HG02678 (cell line): ENCODE data around the gene TET1.
A peak's percentile ranks its signal among the peaks of the same experiment; 100 is the strongest.
"Not testable (repeated sequence)": the region's sequence is repeated elsewhere in the genome, so short reads cannot be mapped to it uniquely, and the experiment has no call there.

ENCODE experiments used
- ATAC-seq: cut with Tn5 transposase; IDR thresholded peaks from one replicate; pipeline ENCODE4 v1.9.1; 2021; ENCODE audit warnings: mild to moderate bottlenecking, moderate library complexity; ENCODE audit not compliant: unreplicated experiment

The TET1 gene

DNA sequence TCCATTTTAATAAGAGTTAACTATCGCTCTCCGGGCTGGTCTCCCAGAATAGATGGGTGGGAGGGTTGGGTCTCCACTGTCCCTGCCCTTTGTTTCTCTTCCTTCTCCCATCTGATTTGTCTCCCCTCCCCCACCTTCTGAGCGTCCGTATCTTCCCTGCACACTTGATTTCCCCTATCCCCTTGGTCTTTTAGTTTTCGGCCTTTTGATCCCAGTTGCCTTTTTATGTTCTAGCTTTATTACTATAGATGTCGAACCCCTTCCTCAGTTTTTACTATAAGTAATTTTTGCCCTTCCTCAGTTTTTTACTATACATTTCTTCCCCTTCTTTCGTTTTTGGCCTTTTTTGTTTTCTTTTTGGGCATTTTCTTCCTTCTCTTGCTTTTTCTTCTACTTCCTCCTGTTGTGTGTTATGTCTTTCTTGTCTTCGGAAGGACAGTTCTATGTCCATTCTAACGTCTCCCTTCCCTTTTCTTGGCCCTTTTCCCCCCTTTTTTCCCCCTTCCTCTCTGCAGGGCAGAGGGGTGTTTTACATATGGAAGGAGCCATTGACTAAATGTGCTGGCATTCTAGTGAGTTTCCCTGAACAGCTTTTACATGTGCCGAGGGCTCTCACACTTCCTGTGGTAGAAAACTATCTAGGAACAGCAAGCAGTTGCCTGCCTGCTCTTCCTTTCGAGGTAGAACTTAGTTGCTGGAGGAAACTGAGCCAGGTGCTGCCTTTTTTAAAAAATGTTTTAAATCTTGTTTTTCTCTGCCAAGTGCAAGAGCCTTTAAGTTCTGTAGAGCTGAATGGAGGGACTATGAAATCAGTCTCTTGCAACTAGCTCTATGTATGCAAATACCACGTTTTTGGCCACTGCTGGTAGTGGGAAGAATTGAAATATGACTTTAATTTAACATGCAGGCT is 2.8 kb downstream of the TET1 start:
- no peak for ATAC-seq

DNA sequence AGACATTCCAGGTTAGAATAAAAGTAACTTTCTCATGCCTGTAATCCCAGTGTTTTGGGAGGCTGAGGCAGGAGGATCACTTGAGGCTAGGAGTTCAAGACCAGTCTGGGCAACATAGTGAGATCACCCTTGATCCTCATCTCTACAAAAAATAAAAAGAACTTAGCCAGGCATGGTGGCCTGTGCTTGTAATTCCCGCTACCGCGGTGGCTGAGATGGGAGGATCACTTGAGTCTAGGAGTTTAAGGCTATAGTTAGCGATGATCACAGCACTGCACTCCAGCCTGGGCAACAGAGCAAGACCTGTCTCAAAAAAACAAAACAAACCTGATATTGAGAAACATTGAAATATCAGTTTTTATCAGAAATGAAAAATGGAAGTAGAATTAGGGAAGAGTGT is 4.6 kb downstream of the TET1 start:
- ATAC-seq: no peak

DNA sequence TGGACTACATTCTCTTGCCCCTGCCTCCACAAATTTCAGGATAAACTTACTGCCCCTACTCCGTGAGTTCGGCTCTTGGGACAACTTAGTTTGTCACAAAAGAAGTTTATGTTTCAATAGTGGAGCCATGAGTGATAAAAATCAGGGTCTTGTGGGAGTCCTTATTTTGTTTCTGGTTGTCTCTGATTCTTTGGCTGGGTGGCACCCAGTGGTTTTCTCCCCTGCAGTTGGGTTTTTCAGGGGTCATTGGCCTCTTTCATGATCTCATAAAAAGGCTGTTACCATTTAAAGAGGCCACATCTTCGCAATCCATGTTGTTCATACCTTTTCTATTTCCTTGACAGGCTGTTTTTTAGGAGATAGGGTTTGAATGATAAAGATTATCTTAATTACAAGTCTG is 5.5 kb downstream of the TET1 start:
- no peak for ATAC-seq

DNA sequence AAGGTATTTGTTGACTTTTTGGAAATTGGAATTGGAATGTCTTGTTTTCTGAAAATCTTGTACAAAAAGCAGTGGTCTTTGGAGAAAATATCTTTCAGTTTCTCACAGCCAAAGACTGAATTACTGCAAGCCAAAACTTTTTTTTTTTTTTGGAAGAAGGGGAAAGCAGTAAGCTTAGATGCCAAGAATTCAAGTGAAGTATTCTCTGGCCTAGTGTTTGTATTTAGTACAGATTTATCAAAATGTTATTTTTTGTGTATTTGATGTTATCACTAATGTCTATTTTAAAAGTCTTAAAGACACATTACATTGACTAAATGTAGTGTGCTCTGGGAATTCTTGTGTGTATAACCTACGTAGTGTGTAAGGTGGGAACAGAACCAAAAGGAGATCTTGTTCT is 6.2 kb downstream of the TET1 start:
- ATAC-seq: no peak

DNA sequence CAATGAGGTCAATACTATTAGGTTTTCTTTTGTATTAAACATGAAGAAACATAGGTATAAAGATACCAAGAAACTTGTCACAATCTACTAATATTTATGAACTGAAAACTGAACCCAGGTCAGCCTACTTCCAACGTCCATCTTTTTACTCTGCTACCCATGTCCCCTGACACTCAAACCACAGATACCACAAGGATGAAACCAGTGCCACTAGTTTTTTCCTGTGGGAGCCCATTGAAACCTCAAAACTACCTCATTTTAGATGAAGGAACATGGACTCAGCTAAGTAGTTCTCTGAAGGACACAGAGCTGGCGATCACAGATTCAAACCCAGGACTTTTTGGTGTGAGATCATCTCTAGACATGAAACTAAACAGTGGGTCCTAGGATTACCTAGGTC is 6.8 kb downstream of the TET1 start:
- no peak for ATAC-seq

DNA sequence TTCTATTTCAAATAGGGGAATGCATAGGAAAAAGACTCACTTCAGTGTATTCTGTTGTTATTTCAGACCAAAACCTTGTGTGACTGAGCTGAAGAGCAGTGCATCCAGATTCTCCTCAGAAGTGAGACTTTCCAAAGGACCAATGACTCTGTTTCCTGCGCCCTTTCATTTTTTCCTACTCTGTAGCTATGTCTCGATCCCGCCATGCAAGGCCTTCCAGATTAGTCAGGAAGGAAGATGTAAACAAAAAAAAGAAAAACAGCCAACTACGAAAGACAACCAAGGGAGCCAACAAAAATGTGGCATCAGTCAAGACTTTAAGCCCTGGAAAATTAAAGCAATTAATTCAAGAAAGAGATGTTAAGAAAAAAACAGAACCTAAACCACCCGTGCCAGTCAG is 12.0 kb downstream of the TET1 start:
- ATAC-seq: no peak

DNA sequence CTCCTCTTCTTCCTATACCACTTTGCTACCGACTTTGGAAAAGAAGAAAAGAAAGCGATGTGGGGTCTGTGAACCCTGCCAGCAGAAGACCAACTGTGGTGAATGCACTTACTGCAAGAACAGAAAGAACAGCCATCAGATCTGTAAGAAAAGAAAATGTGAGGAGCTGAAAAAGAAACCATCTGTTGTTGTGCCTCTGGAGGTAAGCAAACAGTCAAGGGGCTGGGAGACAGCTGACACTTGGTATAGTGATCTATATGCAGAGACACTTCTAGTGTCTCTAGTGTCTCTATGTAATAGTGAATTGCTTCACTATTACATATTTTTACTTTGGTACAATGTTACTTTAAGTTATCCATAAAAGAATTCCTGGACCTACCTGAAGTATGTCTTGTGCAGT is 13.9 kb downstream of the TET1 start:
- no peak for ATAC-seq

DNA sequence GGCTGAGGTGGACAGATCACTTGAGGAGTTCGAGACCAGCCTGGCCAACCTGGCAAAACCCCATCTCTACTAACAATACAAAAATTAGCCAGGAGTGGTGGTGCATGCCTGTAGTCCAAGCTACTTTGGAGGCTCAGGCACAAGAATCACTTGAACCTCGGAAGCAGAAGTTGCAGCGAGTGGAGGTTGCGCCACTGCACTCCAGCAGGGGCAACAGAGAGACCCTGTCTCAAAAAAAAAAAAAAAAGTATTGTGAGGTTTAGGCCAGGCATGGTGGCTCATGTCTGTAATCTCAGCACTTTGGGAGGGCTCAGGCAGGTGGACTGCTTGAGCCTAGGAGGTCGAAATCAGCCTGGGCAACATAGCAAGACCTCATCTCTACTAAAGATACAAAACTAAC is 16.0 kb downstream of the TET1 start:
- no peak for ATAC-seq

DNA sequence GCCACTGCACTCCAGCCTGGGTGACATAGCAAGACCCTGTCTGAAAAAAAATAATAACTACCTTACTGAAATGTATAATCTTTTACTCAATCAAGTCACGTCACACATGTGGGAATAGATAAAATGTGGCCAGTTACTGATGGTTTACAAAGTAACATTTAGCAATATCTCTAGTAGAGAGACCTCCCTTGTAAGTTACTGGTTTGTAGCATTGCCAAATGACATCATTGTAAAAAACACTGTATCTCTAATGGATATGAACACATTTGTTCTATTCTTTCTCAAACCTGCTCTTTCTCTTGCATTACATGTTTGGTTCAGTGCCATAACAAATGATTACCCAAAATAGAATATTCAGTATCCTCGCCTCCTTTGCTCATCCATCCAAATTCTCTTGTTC is 18.8 kb downstream of the TET1 start:
- ATAC-seq: no peak

DNA sequence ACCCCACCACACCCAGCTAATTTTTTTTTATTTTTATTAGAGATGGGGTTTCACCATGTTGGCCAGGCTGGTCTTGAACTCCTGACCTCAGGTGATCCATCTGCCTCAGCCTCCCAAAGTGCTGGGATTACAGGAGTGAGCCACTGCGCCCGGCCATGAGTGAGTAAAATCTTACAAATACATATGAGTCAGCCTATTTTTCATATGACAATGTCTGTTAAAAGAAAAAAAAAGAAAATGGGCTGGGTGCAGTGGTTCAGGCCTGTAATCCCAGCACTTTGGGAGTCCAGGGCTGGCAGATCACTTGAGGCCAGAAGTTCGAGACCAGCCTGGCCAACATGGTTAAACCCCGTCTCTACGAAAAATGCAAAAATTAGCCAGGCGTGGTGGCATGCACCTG is 24.1 kb downstream of the TET1 start:
- not testable (repeated sequence) for ATAC-seq

DNA sequence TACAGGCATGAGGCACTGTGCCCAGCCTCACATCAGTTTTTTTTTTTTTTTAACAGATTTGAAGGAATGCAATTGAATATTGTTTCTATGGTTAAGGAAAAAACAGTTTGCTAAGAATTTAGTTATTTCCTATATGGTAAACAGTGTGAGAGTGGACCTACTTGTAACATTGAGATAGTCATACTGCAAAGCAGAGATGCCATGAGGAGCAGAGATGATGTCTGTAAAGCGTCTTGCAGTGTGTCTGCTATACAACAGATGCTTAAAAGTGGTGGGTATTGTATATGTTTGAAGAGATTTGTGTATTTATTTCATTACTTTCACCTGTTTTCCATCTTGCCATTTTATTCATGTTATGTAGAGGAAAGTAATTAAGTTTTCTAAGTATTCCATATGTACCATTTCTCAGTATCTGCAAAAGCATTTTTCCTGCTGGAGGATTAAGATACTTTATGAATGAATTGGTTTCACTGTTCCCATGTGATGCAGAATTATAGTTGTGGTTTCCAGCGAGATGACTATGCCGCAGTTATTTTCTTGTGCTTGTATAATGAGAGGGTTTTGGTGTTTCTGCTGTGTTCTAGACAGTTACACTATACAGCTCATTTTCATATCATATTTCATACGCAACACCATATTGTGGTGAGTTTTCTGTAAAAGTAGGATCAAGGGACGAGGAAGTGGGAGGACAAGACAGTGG is 26.6 kb downstream of the TET1 start:
- ATAC-seq: no peak

DNA sequence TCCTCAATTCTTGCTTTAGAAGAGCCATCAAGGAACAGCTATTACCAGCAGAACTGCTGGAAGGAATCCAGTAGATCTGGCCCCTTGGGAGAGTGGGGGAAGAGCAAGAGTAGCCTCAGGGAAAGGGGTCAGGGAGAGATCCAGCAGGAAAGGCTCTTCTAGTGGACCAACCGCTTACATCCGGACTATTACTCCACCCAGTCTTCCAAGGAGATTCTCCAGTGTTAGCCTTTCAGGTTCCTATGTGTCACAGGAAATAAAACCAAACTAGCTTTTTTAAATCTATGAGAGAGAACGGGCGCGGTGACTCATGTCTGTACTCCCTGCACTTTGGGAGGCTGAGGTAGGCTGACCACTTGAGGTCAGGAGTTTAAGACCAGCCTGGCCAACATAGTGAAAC is 34.3 kb downstream of the TET1 start:
- no peak for ATAC-seq

DNA sequence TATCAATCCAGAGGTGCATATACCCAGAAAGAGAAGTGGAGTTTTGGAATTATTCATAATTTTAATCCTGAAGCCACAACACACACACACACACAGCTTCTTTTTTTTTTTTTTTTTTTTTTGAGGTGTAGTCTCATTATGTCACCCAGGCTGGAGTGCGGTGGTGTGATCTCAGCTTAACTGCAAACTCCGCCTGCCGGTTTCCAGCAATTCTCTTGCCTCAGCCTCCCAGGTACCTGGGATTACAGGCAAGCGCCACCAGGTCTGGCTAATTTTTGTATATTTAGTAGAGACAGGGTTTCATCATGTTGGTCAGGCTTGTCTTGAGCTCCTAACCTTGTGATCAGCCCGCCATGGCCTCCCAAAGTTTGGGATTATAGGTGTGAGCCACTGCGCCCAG is 35.4 kb downstream of the TET1 start:
- ATAC-seq: no peak

DNA sequence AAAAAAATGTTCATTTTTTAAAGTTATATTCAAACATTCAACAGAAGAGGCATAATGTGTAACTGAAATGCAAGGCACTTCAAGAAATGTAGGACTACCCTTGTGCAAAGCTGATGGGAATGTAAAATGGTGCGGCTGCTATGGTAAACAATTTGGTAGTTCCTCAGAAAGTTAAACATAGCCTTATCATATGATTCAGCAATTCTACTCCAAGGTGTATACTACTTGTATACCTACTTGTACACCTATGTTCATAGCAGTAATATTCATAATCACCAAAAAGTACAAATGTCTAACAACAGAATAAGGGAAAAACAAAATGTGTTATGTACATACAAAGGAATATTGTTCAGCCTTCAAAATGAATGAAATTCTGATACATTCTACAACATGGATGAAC is 37.3 kb downstream of the TET1 start:
- ATAC-seq: no peak

DNA sequence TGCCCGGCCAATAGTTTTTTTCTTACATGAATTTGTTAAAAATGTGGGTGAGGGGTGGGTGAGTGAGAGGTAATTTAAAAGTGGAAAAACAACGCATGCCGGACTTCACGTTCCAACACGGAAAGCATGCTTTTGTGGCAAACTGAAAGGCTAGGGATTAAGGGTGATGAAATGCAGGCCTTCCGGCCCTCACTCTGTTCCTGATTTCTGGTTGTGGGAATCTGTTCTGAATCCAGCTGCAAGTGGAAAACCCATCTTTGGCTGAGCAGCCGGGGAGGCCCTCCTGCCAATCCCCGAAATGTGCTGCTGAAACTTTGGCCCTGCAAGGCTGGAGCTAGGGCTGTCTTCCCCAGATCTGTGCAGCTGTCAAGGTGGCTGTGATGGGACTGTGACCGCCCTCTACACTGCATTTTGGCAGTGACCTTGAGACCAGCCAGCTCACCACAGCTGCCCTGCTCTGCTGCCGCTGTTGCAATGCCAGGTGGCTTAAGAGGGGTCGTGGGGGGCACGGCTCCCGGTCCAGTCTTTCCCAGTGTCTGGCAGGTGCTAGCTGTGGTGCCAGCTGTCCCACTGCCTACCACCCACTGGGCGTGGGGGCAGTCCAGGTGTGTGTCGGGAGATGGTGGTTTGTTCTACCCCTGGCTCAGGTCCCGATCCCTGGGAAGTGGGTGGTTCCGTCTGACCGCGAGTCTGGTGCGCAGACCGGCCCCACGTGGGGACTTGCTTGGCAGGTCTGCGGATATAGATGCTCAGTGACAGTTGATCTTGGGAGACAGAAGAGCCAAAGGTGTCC is 39.0 kb downstream of the TET1 start:
- no peak for ATAC-seq

DNA sequence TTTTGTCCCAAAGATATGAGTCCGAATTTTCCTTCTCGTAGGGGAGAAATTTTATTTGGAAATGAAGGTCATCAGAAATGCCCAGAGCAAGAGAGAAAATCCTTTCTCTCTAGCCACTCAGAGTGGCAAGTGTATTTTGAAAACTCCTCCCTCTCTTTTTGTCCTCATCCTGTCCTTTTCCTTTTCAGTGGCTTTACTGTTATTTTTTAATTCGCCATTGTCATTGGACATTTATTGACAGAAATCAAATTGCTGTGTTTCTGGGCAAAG is 39.6 kb downstream of the TET1 start:
- no peak for ATAC-seq

DNA sequence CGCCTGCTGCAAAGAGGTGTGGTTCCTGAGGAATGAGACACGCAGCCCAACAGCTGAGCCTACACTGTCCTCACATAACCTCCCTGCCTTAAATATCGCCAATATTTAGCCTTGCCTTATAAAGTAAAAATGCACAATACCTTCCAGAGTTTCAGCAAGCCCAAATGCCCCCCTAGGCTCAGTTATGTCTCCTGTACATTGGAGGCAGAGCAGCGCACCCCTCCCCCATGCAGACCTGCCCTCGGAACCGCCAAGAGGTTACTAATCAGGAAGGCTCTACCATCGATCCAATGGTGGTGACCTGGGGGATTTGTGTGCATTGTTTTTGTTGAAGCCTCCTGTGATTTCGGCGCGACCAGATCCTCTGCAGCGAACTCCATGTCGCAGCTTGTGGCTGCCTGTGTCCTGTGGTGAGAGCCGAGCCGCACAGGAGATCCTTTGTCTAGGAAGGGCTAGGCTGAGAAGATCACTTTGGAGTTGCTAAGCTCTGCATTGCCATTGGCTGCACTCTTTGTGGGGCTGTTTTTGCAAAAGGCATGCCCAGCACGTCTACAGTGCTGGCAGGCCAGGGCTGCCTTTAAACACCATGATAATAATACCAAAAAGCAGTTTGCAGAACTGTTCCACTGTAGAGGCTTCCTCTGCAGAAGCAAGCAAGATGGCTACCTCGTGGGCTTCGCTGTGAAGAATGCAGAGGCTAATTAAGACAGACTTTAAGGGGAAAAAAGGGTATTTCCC is 40.1 kb downstream of the TET1 start:
- ATAC-seq: peak; percentile 87

DNA sequence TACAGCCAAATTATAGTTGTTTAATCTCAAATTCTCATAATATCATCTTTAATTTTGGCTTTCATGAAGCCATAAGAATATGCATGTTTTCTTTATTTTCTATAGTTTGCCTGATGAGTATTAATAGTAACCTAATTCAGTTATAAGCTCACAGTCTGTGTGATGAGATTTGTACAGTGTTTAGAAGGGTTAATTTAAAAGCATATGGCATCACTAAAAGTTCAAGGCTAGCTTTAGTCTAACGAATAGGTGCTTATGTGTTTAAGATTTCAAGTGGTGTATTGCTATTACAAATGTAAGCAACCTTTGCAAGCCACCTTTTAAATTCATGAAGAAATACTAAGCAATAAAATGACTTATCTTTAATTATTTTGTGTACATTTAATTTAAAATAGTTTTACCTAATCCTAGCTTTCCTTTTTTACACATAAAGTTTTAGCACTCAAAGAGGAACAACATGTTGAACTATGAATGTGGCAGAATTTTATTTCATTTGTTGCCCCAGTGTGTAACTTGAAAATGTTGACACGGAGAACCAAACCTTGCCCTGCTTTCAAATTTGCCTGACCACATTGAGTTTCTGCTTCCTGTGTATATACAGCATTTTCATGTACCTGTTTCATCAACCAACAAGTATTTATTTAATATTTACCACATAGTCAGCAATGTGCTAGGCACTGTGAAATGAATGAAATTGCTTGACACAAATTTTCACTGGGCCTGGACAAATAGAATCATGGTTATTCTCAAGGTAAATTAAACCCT is 41.5 kb downstream of the TET1 start:
- ATAC-seq: no peak

DNA sequence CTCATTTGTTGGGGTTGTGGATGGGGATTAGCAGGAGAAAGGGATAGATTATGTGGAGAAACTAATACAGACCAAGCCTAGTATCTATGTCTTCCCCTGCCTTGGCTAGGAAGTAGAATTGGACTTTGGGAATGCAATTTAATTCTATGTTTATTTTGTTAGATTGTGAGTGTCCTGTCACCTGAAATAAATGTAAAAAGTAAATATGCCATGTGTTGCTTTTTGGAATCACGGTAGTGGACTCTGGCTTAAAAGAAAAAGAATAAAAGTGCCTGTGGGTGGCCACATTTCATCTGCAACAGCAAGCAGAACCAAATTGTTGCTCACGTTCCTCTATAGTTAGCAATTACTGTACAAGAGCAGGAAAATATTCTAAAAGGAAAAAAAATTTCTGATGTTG is 42.3 kb downstream of the TET1 start:
- ATAC-seq: no peak

DNA sequence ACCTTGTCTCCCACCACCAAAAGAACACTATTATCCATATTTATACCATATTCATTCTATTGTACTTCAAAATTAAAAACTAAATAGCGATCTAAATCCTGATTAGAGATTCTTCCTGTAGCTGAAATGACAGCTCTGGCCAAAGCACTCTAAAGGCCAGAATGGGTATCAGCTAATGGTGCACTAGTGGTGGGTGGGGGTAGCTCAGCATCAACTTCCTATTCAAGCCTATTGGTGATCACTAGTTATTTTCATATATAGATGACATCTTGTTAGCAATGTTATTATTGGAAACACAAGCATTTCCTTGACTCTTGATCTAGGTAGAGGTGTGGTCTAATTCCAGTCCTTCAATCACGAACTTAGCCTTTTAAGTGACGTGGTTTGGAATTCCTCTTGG is 43.6 kb downstream of the TET1 start:
- ATAC-seq: no peak

DNA sequence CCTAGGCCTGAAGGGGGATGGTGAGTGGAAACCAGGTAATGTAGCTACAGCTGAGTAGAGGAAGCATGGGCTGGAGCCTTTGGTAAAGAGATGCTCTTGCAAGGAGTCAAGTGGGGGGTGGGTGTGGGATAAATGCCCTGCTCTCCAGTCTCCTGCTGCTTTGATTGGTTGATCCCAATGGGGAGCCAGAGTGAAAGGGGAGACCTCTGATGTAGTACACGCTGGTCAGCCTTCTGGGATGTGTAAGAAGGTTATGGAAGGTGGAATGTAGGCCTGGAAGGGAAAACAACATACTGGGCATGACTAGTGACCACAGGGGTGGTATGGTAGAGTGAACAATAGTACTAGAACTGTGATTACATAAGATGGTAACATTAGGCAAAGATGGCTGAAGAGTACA is 44.3 kb downstream of the TET1 start:
- no peak for ATAC-seq
